AG09319 (cell line): Measurements from ENCODE around the gene RAET1G.
"Not testable (repeated sequence)": the region's sequence is repeated elsewhere in the genome, so short reads cannot be mapped to it uniquely, and the experiment has no call there.

Experiments
- DNase-seq: peaks from one replicate; pipeline ENCODE4 v3.0.0-alpha.2; 2010; ENCODE audit warnings: low read depth; ENCODE audit errors: extremely low read depth
- CTCF ChIP-seq: IDR thresholded peaks from 2 replicates; pipeline ENCODE4 v1.5.1; 2011; ENCODE audit warnings: low read depth, mild to moderate bottlenecking, inconsistent platforms, low read length, moderate library complexity

RAET1G gene

GRCh38 chr6:149951626-149952025, 28.7 kb upstream of the RAET1G start:
- no peak for TF ChIP-seq CTCF
- DNase-seq, result no peak

- DNase-seq, result no peak
- no peak for TF ChIP-seq CTCF
Measured at GRCh38 chr6:149951096-149951495, 28.2 kb upstream of the RAET1G start.

GRCh38 chr6:149950423-149950822, 27.5 kb upstream of the RAET1G start:
- no peak for DNase-seq
- no peak for TF ChIP-seq CTCF

GRCh38 chr6:149948616-149949015, 25.7 kb upstream of the RAET1G start:
- DNase-seq, result no peak
- TF ChIP-seq CTCF, result no peak

GRCh38 chr6:149948011-149948410, 25.1 kb upstream of the RAET1G start:
- no peak for DNase-seq

GRCh38 chr6:149947533-149947932, 24.6 kb upstream of the RAET1G start:
- not testable (repeated sequence) for DNase-seq

More at GRCh38 chr6:149948011-149948410, 25.1 kb upstream of the RAET1G start:
- TF ChIP-seq CTCF, result no peak

- not testable (repeated sequence) for DNase-seq
Measured at GRCh38 chr6:149946631-149947030, 23.7 kb upstream of the RAET1G start.

- not testable (repeated sequence) for DNase-seq
Measured at GRCh38 chr6:149945276-149945675, 22.4 kb upstream of the RAET1G start.

- DNase-seq, result not testable (repeated sequence)
Measured at GRCh38 chr6:149943321-149943720, 20.4 kb upstream of the RAET1G start.

GRCh38 chr6:149942461-149942829, 19.5 kb upstream of the RAET1G start:
- no peak for TF ChIP-seq CTCF
- DNase-seq, result no peak
